Measurements from ENCODE around the gene PLAU.

DNA sequence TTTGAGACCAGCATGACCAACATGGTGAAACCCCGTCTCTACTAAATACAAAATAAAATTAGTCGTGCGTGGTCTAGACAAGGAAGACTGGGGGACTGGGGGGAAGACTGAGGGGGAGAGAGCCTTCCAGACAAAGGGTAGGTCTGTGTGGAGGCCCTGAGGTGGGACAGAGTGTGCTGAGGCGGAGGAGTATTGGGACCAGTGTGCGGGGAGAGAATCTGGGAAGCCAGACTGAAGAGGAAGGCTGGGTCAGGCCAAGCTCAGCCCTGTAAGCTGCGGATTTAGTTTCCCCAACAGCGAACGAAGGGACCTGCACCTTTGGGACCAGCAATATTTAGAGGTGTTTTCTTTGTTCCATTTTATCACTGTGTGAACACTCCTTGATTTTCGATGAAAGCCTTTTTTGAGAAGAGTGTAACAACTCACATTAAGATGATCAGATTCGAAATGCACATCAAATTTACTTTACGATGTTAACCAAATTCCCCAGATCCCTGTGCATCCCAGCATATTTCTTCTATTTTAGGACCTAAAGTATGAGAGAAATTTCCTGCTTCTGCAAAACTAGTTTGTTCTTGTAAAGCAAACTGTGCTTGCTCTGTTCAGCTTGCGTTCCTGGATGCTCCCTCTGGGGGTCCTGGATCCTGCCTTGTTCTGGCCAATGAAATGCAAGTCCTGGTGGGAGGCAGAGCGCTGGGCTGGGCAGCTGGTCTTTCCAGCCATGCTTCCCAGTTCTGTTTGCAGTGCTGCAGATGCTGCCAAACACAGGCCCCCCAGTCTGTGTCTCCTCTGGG, 39.4 kb downstream of the PLAU start:
- TF ChIP-seq, protein P1, sequence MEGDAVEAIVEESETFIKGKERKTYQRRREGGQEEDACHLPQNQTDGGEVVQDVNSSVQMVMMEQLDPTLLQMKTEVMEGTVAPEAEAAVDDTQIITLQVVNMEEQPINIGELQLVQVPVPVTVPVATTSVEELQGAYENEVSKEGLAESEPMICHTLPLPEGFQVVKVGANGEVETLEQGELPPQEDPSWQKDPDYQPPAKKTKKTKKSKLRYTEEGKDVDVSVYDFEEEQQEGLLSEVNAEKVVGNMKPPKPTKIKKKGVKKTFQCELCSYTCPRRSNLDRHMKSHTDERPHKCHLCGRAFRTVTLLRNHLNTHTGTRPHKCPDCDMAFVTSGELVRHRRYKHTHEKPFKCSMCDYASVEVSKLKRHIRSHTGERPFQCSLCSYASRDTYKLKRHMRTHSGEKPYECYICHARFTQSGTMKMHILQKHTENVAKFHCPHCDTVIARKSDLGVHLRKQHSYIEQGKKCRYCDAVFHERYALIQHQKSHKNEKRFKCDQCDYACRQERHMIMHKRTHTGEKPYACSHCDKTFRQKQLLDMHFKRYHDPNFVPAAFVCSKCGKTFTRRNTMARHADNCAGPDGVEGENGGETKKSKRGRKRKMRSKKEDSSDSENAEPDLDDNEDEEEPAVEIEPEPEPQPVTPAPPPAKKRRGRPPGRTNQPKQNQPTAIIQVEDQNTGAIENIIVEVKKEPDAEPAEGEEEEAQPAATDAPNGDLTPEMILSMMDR (IDR thresholded peaks at IDR 0.05; ENCODE audit: low read depth, low read length), result no peak
- no peak for TF ChIP-seq EZH2phosphoT487 (IDR thresholded peaks at IDR 0.05; ENCODE audit: low read depth)
